Fibroblast of mammary gland (primary cell): ENCODE results near the gene MGMT.

ENCODE experiments used
- DNase-seq: peaks from one replicate; pipeline ENCODE4 v3.0.0-alpha.2; 2010; ENCODE audit warnings: low read depth
- H3K4me3 ChIP-seq: 2 replicates; pipeline ENCODE4 v1.5.1; 2011; ENCODE audit warnings: low read depth, mild to moderate bottlenecking, low read length, moderate library complexity; ENCODE audit not compliant: control insufficient read depth
- TF ChIP-seq, protein P1 (sequence below): conservative IDR thresholded peaks from 2 replicates; pipeline ENCODE4 v1.5.1; 2011; ENCODE audit warnings: low read depth, low read length, inconsistent platforms; ENCODE audit not compliant: control insufficient read depth, insufficient read depth

The MGMT gene

DNA sequence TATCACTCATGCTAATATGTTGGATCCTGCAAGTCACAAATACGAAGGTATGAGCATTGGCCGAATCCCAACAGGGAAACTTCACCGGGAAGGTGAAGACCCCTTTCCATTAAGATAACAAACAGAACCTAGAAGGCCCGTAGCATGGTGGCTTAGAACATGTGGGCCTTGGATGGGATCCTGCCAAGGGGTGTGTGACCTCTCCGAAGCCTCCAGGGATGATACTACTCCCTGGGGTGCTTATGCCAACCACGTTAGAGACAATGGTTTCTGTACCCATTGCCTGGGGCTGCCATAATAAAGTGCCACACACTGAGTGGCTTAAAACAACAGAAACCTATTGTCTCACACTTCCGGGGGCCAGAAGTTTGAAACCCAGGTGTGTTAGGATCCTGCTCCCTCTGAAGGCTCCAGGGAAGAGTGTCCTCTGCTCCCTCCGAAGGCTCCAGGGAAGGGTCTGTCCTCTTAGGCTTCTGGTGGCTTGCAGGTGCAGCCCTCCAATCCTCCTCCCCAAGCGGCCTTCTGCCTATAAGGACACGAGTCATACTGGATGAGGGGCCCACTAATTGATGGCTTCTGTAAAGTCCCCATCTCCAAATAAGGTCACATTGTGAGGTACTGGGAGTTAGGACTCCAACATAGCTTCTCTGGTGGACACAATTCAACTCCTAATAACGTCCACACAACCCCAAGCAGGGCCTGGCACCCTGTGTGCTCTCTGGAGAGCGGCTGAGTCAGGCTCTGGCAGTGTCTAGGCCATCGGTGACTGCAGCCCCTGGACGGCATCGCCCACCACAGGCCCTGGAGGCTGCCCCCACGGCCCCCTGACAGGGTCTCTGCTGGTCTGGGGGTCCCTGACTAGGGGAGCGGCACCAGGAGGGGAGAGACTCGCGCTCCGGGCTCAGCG lies 992 bp upstream of the MGMT start:
- TF ChIP-seq, protein P1, sequence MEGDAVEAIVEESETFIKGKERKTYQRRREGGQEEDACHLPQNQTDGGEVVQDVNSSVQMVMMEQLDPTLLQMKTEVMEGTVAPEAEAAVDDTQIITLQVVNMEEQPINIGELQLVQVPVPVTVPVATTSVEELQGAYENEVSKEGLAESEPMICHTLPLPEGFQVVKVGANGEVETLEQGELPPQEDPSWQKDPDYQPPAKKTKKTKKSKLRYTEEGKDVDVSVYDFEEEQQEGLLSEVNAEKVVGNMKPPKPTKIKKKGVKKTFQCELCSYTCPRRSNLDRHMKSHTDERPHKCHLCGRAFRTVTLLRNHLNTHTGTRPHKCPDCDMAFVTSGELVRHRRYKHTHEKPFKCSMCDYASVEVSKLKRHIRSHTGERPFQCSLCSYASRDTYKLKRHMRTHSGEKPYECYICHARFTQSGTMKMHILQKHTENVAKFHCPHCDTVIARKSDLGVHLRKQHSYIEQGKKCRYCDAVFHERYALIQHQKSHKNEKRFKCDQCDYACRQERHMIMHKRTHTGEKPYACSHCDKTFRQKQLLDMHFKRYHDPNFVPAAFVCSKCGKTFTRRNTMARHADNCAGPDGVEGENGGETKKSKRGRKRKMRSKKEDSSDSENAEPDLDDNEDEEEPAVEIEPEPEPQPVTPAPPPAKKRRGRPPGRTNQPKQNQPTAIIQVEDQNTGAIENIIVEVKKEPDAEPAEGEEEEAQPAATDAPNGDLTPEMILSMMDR = no peak
- peak; percentile 3 for DNase-seq
- peak overlapping the region; percentile 54 for H3K4me3 ChIP-seq

DNA sequence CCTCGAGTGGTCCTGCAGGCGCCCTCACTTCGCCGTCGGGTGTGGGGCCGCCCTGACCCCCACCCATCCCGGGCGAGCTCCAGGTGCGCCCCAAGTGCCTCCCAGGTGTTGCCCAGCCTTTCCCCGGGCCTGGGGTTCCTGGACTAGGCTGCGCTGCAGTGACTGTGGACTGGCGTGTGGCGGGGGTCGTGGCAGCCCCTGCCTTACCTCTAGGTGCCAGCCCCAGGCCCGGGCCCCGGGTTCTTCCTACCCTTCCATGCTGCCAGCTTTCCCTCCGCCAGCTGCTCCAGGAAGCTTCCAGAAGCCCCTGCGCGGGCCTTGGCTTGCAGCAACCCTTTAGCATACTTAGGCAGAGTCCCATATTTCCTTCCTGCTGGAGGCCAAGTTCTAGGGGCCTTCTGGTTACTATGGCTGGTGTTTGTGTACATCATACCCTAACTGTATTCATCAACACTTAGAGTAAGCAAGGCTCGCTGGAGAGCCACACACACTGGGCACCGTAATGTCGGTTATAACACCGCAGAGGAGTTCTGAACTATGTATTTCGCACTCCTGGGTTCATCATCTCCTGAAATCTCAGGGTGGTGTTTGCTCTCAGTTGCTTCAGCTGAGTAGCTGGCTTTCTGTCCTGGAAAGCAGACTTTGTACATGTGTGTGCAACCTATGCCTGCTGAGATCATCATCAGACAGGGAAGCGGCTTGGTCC lies 471 bp downstream of the MGMT start:
- TF ChIP-seq, protein P1 = no peak
- peak; percentile 11 for DNase-seq
- peak overlapping the region; percentile 73 for H3K4me3 ChIP-seq

DNA sequence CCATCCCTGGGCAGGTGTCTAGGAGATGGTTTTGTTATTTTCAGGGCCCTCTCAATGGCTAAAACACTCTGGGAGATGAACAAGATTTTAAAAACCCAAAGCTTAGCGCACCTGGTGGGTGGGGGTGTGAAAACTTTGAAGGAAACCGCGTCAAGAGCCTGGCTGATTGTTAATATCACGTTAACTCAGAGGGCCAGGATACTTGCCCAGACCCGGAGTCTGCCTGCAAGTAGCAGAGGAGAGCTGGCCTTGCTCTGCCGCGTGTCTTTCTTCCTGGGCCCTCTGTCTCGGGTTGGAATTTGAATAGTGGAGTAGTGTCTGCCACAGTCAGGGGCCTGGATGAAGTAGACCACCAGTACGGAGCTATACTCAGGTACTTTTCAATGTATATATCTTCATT lies 1.1 kb downstream of the MGMT start:
- no peak for DNase-seq
- no peak overlapping the region for H3K4me3 ChIP-seq
- TF ChIP-seq, protein P1 = no peak

DNA sequence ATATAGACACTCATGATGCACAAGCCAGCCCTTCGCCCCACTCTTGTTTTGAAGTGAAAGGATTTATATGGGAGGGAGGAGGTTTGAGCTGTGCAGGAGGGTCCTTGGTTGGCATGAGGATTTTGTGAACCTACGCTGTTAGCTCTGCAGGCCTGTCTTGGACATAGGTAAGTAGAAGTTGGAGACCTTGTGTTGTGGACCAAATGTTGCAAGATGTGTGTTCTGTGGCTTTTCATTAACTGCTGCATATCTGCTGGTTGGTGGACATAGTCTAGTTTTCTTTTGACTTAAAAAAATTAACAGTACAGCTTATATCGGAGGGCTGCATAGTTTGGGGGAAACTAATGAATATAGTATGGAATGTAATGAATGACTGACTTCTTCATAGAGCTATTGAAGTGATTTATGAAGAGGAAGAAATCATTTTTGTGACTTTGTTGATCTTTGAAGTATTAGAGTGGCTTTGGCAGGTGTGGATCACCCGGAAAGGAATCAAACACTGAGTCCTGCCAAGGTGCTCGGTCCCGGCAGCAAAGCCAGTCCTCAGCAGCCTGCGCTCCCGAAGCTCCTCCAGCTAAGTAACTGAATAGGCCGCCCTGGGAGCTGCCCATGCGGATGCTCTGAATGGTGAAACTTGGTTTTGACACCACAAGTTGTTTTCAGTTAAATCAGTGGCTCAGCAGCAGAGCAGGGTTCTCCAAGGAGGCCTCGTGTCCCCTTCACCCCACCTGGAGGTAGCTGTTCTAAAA lies 3.2 kb downstream of the MGMT start:
- DNase-seq = no peak
- TF ChIP-seq, protein P1 = no peak
- H3K4me3 ChIP-seq = no peak overlapping the region

DNA sequence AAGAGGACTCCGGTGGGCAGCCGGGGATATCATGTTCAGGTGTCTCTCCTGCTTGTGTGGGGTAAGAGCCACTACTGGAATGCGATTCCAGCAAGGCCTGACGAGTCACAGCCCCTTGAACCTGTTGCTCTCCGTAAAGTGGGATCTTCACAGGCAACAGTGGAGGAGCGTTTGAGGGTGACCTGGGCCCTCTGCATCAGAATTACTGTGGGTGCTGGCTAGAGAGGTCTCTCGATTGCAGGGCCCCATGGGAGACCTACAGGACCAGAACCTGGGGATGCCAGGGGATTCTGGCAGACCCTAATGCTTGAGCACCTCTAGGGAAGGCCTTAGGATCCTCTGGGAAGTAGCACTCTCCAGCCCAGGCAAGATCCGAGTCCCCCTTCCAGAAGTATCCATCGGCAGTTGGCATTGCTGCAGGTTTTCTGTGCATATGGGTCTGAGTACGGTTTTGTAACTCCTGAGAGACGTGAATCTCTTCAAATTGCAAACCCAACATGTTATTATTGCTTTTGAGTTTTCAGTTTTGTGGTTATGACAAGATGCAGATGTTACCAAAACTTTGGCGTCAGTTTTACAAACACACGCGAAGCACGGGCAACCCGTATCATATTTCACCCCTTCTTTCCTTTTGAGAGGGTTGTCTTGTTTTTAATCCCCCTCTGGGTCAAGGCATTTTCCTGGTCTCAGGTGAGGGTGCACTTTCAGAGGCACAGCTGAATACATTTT lies 4.6 kb downstream of the MGMT start:
- no peak for DNase-seq
- TF ChIP-seq, protein P1 = no peak
- H3K4me3 ChIP-seq = no peak overlapping the region
